PC-9 (cell line): ENCODE results near the gene RBP5. TPM values are rescaled to one million over a fixed set of nuclear protein-coding genes. Genes with fewer than 3 reads are reported as not detected.
A peak's percentile ranks its signal among the peaks of the same experiment; 100 is the strongest.

Source experiments
- BruUV-seq: library from RNA; stranded (reverse); fragments of 400-500 nt; replicated peaks from 2 replicates; lab custom pipeline; 2021; lab: Mats Ljungman, UMichigan
- CTCF ChIA-PET: fragments of 300-600 bp; sonication (Branson Sonifier 250); formaldehyde crosslinking; loops from one replicate; lab custom pipeline; 2022; ENCODE audit warnings: antibody characterized with exemption; lab: Charles Lee
- POLR2A ChIA-PET: fragments of 300-600 bp; sonication (Branson Sonifier 250); formaldehyde crosslinking; loops from one replicate; lab custom pipeline; 2022; ENCODE audit warnings: antibody characterized with exemption; ENCODE audit not compliant: unreplicated experiment; lab: Charles Lee
- DNase-seq, 2 experiments: peaks; one replicate each; pipeline versions ENCODE4 v3.0.0 to v3.0.0-alpha.2; 2015 to 2022; ENCODE audit warnings: mixed read lengths in 1 of 2
- H2AFZ ChIP-seq: fragments of 200-600 bp; sonication (generic); 2 replicates; pipeline ENCODE4 v1.8.1; 2017; ENCODE audit warnings: antibody characterized with exemption
- H3F3A ChIP-seq: fragments of 200-600 bp; sonication (generic); 2 replicates; pipeline ENCODE4 v1.8.1; 2017; ENCODE audit warnings: antibody characterized with exemption, mild to moderate bottlenecking, low read depth; ENCODE audit not compliant: insufficient read depth
- H3K27ac ChIP-seq: fragments of 200-600 bp; sonication (generic); 2 replicates; pipeline ENCODE4 v1.6.1; 2016; ENCODE audit warnings: mixed run types
- H3K27me3 ChIP-seq: fragments of 200-600 bp; sonication (generic); 2 replicates; pipeline ENCODE4 v1.6.1; 2016; ENCODE audit warnings: low read depth, mixed run types; ENCODE audit not compliant: insufficient read depth
- H3K36me3 ChIP-seq: fragments of 200-600 bp; sonication (generic); 2 replicates; pipeline ENCODE4 v1.6.1; 2016; ENCODE audit warnings: low read depth, mixed run types
- H3K4me1 ChIP-seq: fragments of 200-600 bp; sonication (generic); replicated peaks from 2 replicates; pipeline ENCODE4 v1.6.1; 2016; ENCODE audit warnings: mixed run types; ENCODE audit not compliant: insufficient read depth
- H3K4me2 ChIP-seq: fragments of 200-600 bp; sonication (generic); 2 replicates; pipeline ENCODE4 v1.6.1; 2017; ENCODE audit warnings: mixed run types
- H3K4me3 ChIP-seq: fragments of 200-600 bp; sonication (generic); 2 replicates; pipeline ENCODE4 v1.6.1; 2016; ENCODE audit warnings: mixed run types
- H3K79me2 ChIP-seq: fragments of 200-600 bp; sonication (generic); 2 replicates; pipeline ENCODE4 v1.6.1; 2017; ENCODE audit warnings: low read depth, mixed run types
- H3K9me2 ChIP-seq: fragments of 200-600 bp; sonication (generic); 2 replicates; pipeline ENCODE4 v1.8.1; 2017; ENCODE audit warnings: mild to moderate bottlenecking; ENCODE audit not compliant: insufficient read depth
- H3K9me3 ChIP-seq: fragments of 200-600 bp; sonication (generic); 2 replicates; pipeline ENCODE4 v1.8.1; 2016; ENCODE audit warnings: low read depth; ENCODE audit not compliant: insufficient read depth
- H4K20me1 ChIP-seq: fragments of 200-600 bp; sonication (generic); 2 replicates; pipeline ENCODE4 v1.8.1; 2017; ENCODE audit not compliant: insufficient read depth
- CTCF ChIP-seq: fragments of 200-600 bp; sonication (generic); conservative IDR thresholded peaks from 2 replicates; pipeline ENCODE4 v1.6.1; 2017; ENCODE audit warnings: mixed run types, antibody characterized with exemption, mild to moderate bottlenecking, moderate library complexity
- EZH2 ChIP-seq: fragments of 200-600 bp; sonication (generic); IDR thresholded peaks from 2 replicates; pipeline ENCODE4 v1.8.0; 2017; ENCODE audit warnings: antibody characterized with exemption, low read depth
- intact Hi-C: fragments of 100-400 bp; cut with micrococcal nuclease; formaldehyde crosslinking; loops from one replicate; pipeline ENCODE4 v1.10.0; 2022; ENCODE audit not compliant: unreplicated experiment
- total RNA-seq: library from RNA; stranded (reverse); gene quantifications from 2 replicates; pipeline ENCODE4 v1.2.3, GENCODE V29; 2021

RBP5 gene
- total RNA-seq, 1 experiment from 2014 or later = 0.74 TPM

DNA sequence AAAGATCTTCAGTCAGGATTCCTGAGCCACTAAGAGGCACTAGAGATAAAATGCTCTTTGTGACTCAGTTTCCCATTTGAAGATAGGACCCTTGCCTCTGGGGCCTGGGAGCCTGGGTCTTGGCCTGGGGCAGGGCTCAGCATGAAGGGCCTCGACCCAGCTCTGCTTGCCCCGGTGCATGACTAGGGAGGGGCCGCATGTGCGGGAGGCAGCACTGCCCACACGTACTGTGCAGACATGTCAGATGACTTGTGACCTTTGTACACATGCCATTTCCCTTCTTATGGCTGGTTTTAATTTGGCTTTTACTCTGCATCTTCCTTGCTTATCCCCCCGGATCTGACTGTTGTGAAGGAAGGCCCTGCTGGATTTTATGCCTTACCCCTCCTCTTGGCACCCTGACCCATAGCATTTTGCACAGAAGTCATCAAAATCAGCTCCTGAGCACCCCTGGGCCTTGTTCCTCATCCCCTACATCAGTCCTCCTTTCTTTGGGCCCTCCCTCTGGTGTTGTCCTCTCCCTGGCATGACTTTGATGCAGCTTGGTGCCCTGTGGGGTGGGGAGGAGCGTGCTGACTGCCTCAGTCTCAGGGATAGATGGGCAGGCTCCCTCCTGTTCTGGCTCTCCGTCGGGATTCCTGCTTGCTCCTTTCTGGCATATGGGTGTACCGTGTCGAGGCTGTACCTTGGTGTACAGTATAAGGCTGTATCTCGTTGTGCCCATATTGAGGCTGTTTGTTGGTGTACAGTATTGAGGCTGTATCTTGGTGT, 5.9 kb upstream of the RBP5 start:
- DNase-seq = no peak
- Histone ChIP-seq H2AFZ (no peak overlapping the region), H3K9me3 (no peaks in the 10 kb centered on the region), H3K27me3 (no peaks in the 10 kb centered on the region), H3K36me3 (peaks cover 17% of the 10 kb centered on the region), H3K4me3 (no peak overlapping the region), H3K9me2 (no peaks in the 10 kb centered on the region), H3K4me1 (peaks cover 12% of the 10 kb centered on the region), H3K4me2 (no peak overlapping the region), H3F3A (peaks cover 6% of the 10 kb centered on the region; the same call in 1 of the 2 replicates), H3K27ac (no peak overlapping the region), H4K20me1 (no peaks in the 10 kb centered on the region), H3K79me2 (peaks cover 5% of the 10 kb centered on the region; the same call in 1 of the 2 replicates)
- intact Hi-C loops = no loop called here
- POLR2A ChIA-PET = no interaction called here
- CTCF ChIA-PET = interaction anchor here (0.8 kb wide), 1 partner anchor 584 kb away, joined by 3 read pairs; no protein-coding TSS in a partner anchor
- no TSS peak for BruUV-seq
- no peak for TF ChIP-seq CTCF
- no peak for TF ChIP-seq EZH2

- Histone ChIP-seq H3K4me3 (peak overlapping the region; percentile 66), H3K27ac (no peak overlapping the region), H3K27me3 (no peaks in the 10 kb centered on the region), H3K36me3 (peaks cover 6% of the 10 kb centered on the region; the same call in 1 of the 2 replicates), H3K9me2 (no peaks in the 10 kb centered on the region), H3K79me2 (peaks cover 5% of the 10 kb centered on the region; the same call in 1 of the 2 replicates), H3K9me3 (no peaks in the 10 kb centered on the region), H2AFZ (peak overlapping the region; percentile 73; the same call in 1 of the 2 replicates), H3K4me1 (peaks cover 19% of the 10 kb centered on the region), H3F3A (peaks cover 6% of the 10 kb centered on the region; the same call in 1 of the 2 replicates), H4K20me1 (no peaks in the 10 kb centered on the region), H3K4me2 (peak overlapping the region; percentile 98)
- intact Hi-C loops = no loop called here
- ChIA-PET POLR2A (interaction anchor here (0.6 kb wide), 1 partner anchor 23 kb away, joined by 8 read pairs; no protein-coding TSS in a partner anchor), CTCF (interaction anchor here (0.5 to 0.7 kb wide), 2 partner anchors 206 to 304 kb away, joined by 3 to 4 read pairs; no protein-coding TSS in a partner anchor)
- BruUV-seq = no TSS peak
- TF ChIP-seq CTCF (no peak), EZH2 (no peak)
- peak in 1 of 2 experiments; percentile 37 for DNase-seq
Measured at GRCh38 chr12:7131502-7131866, 2.8 kb upstream of the RBP5 start.

DNA sequence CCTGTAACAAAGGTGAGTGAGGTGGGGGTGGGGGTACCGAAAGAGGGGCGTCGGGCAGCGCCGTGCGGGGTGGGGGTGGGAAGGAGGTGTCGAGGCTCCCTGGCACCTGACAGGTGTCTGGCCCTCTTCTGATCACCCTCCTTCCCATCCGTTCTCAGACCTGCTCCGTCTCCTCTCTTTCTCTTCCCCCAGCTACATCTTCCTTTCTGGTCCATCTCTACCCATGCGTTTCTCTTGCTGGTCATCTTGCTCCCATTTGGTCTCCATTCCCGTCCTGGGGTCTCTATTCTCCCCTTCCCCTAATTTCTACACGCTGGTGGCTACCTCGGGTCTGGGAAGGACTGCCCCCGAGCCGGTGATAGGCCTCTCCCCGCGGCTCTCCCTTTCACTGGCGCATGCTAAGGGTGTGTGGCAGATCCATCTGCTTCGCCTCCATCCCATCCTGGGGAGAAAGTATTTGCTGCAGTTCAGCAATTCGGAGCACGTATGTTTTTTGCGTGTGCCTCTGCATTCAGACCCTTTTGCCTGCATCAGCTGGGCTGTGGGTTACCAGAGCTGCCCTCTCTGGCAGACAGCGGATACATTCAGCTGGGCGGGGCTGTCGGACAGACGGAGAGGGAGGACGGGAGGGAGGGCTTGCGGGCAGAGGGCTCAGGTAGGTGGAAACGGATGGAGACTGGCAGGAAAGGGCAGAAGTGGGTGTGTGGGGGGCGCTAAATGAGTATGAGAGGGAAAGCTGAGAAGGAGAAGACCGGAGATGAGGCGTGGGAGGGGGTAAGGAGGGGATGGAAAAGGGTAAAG, 2.2 kb upstream of the RBP5 start:
- TF ChIP-seq CTCF = no peak; the same call in 1 of the 2 replicates
- no peaks in the 10 kb centered on the region for H3K9me2 ChIP-seq
- CTCF ChIA-PET = interaction anchor here (0.5 to 0.7 kb wide), 2 partner anchors 206 to 304 kb away, joined by 3 to 4 read pairs; no protein-coding TSS in a partner anchor
- POLR2A ChIA-PET = interaction anchor here (0.6 to 1.1 kb wide), 4 partner anchors 14 to 642 kb away, joined by 3 to 8 read pairs (median 5); partner anchors contain the start of gene TPI1
- peaks cover 19% of the 10 kb centered on the region for H3K4me1 ChIP-seq
- H3K9me3 ChIP-seq = no peaks in the 10 kb centered on the region
- peak overlapping the region; percentile 98 for H3K4me2 ChIP-seq
- BruUV-seq = TSS peak; percentile 20
- no peaks in the 10 kb centered on the region for H4K20me1 ChIP-seq
- DNase-seq = peak; percentile 54 to 79
- peaks cover 6% of the 10 kb centered on the region; the same call in 1 of the 2 replicates for H3F3A ChIP-seq
- peaks cover under 1% of the 10 kb centered on the region; the same call in 1 of the 2 replicates for H3K36me3 ChIP-seq
- no peak overlapping the region for H3K27ac ChIP-seq
- peak overlapping the region; percentile 66 for H3K4me3 ChIP-seq
- intact Hi-C loops = loop anchor here (1.0 kb wide), 1 partner anchor 258 kb away; the partner anchor contains the start of gene SPSB2
- H3K79me2 ChIP-seq = peaks cover 5% of the 10 kb centered on the region; the same call in 1 of the 2 replicates
- H2AFZ ChIP-seq = peak overlapping the region; percentile 82
- H3K27me3 ChIP-seq = no peaks in the 10 kb centered on the region
